Breast epithelium (tissue), 3 donors: ENCODE measurements around the gene CENPP.

Experiments
- CTCF ChIP-seq, 3 donors: fragments of 450-650 bp; IDR thresholded peaks; one replicate each; pipeline ENCODE4 v1.5.1; 2016 to 2017; ENCODE audit warnings: antibody characterized with exemption in 3 of 3, mild to moderate bottlenecking in 3 of 3, moderate library complexity in 3 of 3
- POLR2AphosphoS5 ChIP-seq, 3 donors: sonication (generic); formaldehyde crosslinking; IDR thresholded peaks; one replicate each; pipeline ENCODE4 v1.6.1; 2017; ENCODE audit warnings: antibody characterized with exemption in 3 of 3

- no peak for TF ChIP-seq CTCF (IDR thresholded peaks at IDR 0.05)
- TF ChIP-seq POLR2AphosphoS5 (IDR thresholded peaks at IDR 0.05): no peak
Observed at GRCh38 chr9:92663951-92664350, 338.2 kb downstream of the CENPP start.
